GM21825 (cell line): ENCODE results near the gene LGI4.

Experiments used
- ATAC-seq: cut with Tn5 transposase; IDR thresholded peaks from one replicate; pipeline ENCODE4 v1.9.1; 2021; ENCODE audit warnings: mild to moderate bottlenecking, moderate library complexity; ENCODE audit not compliant: unreplicated experiment

The LGI4 gene

DNA sequence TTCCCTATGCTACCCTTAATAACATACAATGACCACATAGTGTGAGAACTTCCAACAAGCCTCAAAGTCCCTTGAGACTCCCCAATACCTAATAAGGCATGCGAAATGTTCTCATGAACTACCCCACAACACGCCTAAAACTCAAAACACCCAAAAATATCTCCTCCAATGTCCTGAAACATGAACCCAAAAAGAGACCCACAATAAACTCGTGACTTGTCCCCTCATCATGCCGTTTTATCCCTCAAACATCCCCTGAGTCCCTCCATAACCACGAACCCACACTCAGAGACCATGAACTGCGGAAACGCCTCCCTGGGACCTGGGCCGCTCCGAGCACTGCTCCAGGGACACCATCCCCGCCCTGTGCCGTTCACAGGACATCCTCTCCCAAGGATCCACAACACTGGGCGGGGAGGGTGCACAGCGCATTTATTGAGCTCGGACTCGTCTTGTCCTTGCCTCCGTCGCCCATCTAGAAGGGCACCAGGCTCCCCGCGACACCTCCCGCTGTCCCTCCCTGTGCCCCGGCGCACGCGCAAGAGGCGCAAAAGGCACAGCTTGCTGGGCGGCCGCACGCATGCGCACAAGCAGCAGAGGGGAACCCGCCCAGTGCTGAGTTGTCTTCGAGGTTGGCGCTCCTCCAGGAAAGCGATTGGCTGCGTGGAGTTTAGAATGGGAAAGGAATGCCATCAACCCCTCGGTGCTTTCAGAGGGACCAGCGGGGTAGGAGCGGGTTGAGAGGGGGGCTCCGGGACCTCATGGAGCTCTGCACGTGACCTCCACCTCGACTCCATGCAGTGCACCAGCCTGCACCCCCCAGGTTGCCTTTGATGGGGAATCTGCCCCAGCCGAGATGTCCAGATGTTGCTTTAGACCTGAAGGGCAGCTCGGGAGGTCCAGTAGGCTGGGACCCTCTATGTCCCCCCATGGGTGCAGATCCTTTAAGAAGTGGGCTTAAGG is 10.5 kb downstream of the LGI4 start:
- ATAC-seq, result peak; percentile 65

- no peak for ATAC-seq
Measured at GRCh38 chr19:35123573-35123972, 11.3 kb downstream of the LGI4 start.

DNA sequence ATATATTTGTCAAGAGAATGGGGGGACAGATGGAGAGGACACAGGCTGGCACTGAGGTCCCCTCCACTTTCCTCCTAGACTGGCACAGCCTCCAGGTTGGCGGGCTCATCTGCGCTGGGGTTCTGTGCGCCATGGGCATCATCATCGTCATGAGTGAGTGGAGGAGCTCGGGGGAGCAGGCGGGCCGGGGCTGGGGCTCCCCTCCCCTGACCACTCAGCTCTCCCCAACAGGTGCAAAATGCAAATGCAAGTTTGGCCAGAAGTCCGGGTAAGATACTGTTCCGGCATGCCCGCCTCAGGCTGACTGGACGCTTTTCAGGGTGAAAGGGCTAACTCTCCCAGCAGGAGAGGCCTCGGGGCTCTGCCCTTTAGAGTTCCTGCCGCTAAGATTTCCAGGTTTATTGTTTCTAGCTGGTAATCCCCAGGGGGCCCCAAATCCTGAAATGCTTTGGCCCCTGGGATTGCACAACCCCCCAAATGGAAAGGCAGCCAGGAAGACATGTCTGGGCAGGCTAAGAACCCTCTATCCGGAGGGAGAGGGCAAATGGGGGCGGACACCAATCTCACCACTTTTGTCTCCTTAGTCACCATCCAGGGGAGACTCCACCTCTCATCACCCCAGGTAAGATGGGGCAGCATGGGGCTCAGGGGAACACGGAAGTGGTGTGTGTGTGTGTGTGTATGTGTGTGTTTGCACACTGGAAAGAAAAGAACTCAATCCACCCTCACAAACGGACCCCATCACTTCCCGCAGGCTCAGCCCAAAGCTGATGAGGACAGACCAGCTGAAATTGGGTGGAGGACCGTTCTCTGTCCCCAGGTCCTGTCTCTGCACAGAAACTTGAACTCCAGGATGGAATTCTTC is 11.9 kb downstream of the LGI4 start:
- ATAC-seq, result no peak

DNA sequence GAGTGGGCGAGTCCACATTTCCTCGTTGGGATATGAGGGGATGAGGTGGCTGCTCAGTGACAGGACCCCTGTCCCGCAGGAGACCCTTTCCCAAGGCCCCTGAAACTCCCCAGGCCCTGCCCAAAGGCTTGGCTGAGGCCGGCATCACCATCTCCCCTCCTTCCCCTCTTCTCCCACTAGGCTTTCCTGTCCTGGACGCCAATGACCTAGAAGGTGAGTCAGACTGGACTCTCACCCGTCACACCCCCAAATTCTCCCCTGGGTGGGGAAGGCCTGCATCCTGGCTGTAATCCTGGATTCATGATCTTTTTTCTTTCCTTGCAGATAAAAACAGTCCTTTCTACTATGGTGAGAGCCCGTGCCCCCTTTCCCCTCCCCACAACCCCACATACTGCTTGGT is 14.0 kb downstream of the LGI4 start:
- no peak for ATAC-seq

DNA sequence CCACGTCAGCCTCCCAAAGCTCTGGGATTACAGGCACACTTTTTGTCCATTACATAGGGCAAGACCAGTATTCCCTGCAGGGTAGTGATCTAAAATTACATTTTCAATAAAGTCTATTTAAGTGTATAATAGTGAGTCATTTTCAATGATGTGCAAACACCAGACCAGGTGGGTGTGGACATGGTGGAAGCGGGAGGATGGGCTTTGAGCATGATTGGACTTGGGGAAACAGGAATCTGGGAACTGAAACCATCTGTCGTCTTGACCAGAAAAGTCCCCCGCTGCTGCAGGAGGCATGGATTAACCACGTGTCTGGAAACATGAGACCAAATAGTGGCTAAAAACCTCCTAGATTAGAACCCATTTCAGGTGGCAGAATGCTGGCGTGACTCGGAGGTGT is 14.4 kb downstream of the LGI4 start:
- ATAC-seq, result no peak

DNA sequence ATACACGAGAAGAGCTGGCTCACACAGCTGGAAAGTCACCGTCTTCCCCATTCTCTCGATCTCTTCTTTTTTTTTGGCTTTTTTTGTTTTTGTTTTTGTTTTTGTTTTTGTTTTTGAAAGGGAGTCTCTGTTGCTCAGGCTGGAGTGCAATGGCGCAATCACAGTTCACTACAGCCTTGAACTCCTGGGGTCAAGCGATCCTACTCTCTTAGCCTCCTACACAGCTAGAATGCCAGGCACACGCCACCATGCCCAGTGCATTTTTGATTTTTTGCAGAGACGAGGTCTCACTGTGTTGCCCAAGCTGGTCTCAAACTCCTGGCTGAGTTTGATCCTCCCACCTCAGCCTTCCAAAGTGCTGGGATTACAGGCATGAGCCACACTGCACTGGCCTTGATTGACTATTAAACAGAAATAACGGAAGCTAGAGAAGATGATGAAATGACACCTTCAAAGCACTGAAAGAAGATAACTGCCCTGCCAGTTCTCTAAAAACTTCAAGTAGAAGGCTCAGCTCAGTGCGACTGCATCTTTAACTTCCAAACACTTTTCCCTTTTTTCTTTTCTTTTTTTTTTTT is 15.2 kb downstream of the LGI4 start:
- no peak for ATAC-seq

DNA sequence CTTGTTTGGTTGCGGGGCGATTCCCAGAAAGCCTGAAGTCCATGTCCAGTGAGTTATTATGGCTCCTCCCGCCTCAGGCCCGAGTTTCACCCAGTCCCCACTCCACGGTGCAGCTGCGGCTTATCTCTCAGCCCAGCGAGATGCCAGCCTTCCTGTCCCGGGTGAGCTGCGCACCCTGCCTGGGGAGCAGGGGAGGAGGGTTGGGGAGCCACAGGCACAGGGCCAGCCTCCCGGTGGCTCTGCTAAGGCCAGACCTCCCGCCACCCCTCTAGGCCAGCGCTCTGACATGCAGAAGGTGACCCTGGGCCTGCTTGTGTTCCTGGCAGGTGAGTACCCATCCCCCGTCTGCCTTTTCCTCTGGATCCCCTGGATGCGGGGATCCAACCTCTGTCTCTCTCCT is 15.8 kb downstream of the LGI4 start:
- ATAC-seq, result no peak

GRCh38 chr19:35118268-35119020 is 16.4 kb downstream of the LGI4 start:
- ATAC-seq, result no peak

- ATAC-seq, result no peak
Measured at GRCh38 chr19:35117799-35118198, 17.1 kb downstream of the LGI4 start.

DNA sequence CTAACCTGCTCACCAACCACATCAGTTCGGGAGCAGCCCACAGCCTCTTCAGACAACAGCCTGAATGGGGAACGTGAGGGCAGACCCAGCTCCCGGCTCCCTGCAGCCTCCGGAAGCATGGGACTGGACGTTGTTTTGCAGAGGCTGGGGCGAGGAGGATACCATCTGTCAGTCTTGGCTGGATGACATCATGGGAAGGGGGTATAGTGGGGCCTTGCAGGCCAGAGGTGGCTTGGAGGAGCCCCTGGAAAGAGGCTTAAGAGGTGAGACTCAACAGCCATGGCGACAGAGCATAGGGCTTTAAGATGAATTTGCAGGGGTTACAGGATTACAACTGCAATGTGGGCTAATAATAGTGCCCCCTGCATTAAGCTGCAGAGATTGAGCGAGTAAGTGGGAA is 17.7 kb downstream of the LGI4 start:
- no peak for ATAC-seq

DNA sequence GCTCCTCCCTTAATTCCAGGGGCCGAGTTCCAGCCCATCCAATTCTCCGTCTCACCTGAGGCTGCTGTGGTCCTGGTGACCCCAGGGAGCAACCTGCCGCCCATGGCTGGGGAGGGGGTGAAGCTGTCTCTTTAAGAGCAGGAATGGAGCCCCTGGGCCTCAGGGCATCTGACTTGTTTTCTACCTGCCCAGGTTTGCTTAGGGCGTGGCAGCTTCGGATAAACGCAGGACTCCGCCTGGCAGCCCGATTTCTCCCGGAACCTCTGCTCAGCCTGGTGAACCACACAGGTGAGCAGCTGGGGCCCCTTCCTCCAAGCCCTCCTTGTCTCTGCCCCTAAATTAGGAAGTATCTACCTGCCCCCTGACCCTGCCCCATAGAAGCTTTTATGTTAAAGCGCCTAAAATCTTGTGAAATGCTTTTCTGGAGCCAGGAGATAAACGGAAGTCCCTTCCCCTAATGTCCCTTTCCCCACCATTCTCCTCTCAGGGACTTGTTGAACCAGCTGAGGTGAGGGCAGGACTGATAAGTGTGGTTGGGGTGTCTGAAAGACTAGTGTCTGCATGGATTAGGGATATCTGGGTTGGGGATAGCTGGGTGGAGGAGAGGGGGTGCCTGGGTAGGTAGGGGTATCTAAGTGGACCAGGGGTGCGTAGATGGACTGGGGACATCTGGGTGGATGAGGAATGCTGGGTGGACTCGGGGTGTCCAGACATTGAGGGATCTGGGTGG is 18.6 kb downstream of the LGI4 start:
- ATAC-seq, result no peak

DNA sequence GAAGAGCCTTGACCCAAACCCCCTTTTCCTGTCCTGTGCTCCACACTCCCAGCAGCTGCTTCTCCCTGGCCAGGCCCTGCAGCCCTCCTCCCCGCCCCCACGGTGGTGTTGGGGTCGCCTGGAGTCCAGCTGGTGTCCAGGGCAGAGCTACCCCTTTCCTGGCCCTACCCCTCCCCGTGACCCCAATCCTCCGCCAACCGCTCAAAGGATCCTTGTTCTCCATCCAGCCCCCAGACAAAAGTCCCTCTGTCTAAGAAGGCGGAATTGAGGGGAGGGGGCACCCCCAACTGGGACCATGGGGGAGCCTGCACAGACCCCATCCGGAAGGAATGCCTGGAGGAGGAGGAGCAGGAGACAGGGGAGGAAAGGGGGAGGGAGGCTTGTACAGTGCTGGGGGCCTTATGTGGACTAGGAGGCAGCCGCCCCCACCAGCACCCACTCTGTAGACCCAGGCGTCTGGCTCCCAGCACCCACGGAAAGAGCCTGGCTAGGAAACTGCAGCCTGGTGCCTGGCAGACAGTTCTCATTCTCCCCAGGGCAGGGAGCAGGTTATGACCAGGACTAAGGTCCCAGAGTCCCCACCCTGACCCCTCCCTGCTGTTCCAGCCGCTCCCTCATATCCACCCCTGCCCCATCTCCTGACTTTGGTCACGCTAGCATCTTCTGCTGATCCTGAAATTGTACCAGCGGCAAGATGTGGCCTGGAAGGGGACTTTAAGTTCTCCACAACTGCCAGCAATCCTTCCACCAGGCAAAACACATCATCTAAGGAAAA is 19.5 kb downstream of the LGI4 start, which contains the start of gene FXYD3:
Gene FXYD3, plus strand, starts transcription at position 647 of the 775 bp plus-strand sequence. CDS start 3,554 bp downstream, outside the sequence.
- ATAC-seq, result no peak

- ATAC-seq, result no peak
Measured at GRCh38 chr19:35114353-35115176, 20.3 kb downstream of the LGI4 start.

DNA sequence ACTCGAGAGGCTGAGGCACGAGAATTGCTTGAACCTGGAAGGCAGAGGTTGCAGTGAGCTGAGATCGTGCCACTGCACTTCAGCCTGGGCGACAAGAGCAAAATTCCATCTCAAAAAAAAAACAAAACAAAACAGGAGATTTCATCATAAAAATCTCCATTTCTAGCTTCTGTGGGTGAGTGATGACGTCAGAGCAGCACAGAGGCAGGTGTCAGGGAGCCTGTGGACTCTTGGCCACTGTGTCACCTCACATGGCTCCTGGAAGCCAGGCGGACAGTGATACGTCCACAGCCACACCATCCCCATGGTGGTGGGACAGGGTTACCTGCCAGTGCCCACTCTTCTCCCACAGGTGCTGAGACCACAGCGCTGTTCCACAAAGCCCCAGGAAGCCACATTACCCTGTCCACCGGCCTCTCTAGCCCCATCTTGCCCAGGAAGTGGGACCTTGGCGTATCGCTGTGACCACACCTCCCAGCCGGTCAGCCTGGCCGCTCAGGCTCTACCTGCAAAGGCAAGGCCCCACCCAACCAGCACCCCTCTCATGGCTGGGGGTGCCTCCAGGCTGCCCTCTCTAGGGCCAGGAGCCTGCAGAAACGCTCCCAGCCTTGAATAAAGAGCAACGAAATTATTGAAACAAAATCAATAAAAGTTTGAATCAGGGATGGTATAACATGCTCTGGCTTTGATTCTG is 21.7 kb downstream of the LGI4 start:
- no peak for ATAC-seq

DNA sequence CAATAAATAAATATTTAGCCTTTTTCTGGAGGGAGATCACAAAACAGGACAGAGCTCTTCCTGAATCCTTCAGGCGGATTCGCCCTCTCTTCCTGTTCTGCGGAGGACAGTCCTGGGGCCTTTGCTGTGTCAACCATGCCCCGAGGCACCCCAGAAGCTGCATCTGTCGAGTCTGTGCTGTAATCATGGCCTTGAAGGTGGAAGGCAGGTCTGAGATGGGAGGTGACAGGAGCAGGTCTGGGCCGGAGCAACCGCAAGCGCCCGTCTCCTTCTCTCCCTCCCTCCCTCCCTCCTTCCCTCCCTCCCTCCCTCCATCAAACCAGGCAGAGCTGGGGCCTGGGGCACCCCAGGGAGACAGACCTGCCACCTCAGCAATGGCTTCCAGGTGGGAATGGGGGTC is 23.9 kb downstream of the LGI4 start:
- no peak for ATAC-seq

DNA sequence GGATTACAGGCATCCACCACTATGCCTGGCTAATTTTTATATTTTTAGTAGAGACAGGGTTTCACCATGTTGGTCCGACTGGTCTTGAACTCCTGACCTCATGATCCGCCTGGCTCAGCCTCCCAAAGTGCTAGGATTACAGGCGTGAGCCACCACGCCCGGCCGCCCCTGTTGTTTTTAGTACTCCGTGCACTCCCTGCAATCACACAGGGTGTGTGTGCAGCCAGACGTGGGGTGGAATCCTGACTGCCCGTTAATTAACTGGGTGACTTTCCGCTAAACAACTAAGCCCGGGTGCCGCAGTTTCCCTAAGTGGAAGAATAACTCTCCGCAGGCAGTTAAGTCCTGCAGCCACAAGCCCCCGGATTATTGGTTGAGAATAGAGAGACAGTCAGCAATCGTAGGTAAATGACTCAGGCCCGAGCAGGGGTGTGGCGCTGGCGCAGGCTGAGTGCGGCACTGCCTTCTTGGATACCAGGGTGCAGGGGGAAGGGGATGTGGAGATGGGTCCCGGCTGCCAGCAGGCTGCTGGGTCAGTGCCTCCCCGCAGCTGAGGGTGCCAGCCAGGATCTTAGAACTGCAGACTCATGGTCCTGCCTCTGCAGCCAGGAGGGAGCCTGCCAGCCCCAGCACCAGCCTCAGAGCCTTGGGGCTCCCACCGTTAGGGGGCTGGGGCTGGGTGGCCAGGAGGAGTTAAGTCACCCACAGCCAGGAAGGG is 25.3 kb downstream of the LGI4 start:
- no peak for ATAC-seq

- no peak for ATAC-seq
Measured at GRCh38 chr19:35108730-35109129, 26.1 kb downstream of the LGI4 start.
